Measurements from ENCODE around the gene RIN2. TPM values are rescaled to one million over a fixed set of nuclear protein-coding genes. Genes with fewer than 3 reads are reported as not detected.

RIN2 gene, protein sequence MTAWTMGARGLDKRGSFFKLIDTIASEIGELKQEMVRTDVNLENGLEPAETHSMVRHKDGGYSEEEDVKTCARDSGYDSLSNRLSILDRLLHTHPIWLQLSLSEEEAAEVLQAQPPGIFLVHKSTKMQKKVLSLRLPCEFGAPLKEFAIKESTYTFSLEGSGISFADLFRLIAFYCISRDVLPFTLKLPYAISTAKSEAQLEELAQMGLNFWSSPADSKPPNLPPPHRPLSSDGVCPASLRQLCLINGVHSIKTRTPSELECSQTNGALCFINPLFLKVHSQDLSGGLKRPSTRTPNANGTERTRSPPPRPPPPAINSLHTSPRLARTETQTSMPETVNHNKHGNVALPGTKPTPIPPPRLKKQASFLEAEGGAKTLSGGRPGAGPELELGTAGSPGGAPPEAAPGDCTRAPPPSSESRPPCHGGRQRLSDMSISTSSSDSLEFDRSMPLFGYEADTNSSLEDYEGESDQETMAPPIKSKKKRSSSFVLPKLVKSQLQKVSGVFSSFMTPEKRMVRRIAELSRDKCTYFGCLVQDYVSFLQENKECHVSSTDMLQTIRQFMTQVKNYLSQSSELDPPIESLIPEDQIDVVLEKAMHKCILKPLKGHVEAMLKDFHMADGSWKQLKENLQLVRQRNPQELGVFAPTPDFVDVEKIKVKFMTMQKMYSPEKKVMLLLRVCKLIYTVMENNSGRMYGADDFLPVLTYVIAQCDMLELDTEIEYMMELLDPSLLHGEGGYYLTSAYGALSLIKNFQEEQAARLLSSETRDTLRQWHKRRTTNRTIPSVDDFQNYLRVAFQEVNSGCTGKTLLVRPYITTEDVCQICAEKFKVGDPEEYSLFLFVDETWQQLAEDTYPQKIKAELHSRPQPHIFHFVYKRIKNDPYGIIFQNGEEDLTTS
- 100 to 1,000 TPM in 1 of 4 donors, 10 to 100 TPM in 3; 71.3 to 116 (median 91.8) TPM for total RNA-seq

DNA sequence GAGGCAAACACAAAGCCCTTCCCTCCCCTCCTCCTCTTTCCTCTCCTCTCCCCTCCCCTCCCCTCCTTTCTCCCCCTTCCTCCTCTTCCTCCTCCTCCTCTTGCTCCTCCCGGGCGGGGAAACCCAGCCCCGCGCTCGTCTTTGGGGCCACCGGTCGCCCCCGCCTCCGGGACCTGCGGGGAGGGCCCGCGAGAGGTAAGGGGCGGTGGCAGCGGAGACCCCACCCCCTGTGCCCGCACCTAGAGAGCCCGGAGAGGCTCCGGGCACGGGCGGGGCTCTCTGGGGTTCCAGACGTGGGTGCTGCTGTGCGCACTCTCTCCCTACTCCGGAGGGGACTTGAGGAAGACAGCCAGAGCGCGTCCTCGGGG, at the start of gene RIN2:
RIN2 (plus strand) TSS at position 126 of the 368 bp plus-strand sequence. CDS start 131,344 bp downstream, outside the sequence.
- TF ChIP-seq, protein P1, sequence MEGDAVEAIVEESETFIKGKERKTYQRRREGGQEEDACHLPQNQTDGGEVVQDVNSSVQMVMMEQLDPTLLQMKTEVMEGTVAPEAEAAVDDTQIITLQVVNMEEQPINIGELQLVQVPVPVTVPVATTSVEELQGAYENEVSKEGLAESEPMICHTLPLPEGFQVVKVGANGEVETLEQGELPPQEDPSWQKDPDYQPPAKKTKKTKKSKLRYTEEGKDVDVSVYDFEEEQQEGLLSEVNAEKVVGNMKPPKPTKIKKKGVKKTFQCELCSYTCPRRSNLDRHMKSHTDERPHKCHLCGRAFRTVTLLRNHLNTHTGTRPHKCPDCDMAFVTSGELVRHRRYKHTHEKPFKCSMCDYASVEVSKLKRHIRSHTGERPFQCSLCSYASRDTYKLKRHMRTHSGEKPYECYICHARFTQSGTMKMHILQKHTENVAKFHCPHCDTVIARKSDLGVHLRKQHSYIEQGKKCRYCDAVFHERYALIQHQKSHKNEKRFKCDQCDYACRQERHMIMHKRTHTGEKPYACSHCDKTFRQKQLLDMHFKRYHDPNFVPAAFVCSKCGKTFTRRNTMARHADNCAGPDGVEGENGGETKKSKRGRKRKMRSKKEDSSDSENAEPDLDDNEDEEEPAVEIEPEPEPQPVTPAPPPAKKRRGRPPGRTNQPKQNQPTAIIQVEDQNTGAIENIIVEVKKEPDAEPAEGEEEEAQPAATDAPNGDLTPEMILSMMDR (IDR thresholded peaks at IDR 0.05; ENCODE audit: low read depth): no peak

- TF ChIP-seq, protein P1 (IDR thresholded peaks at IDR 0.05; ENCODE audit: low read depth): no peak
Observed at GRCh38 chr20:19709635-19710335, 48.3 kb upstream of the RIN2 start.

DNA sequence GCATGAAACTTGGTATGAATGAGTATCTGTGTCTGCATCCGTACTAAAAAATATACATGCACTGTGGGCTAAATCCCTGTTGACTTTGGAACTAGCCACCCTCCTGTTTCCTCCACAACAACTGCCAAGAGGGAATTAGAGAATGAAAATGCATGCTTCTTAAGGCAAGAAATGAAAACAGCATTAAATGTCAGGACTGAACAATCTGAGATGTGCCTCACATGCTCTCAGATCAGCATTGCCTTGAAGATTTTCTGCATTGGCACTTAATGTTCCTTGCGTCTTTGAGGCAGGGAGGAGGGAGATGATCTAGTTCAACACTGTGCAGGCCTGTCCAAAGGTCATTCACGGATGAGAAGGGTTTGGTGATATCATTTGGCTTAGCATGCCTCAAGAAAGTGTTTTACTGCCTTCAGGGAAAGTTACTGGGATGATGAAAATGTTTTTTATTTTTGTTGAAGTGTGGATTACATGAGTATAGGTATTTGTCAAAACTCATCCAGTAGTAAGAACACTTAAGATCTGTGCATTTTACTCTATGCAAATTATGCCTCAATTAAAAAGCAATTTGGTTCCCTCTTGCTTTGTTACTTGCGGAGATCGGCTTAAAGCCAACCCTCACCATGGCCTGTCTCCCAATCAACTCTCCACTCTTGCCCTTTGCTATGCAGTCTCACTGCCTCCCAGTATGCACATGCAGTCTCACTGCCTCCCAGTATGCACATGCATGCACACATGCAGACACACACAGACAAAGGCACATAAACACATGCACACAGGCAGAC, 47.5 kb upstream of the RIN2 start:
- TF ChIP-seq, protein P1 (IDR thresholded peaks at IDR 0.05; ENCODE audit: low read depth): no peak

DNA sequence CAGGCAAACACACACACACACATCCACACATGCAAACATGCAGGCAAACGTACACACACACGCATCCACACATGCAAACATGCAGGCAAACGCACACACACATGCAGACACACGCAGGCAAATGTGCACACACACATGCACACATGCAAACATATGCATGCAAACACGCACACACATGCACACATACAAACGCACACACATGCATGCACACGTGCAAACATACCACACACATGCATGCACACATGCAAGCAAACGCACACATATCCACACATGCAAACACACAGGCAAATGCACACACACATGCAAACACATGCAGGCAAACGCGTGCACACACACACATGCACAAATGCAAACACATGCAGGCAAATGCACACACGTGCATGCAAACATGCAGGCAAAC, 46.9 kb upstream of the RIN2 start:
- TF ChIP-seq, protein P1 (IDR thresholded peaks at IDR 0.05; ENCODE audit: low read depth): no peak

- TF ChIP-seq, protein P1 (IDR thresholded peaks at IDR 0.05; ENCODE audit: low read depth): no peak
Observed at GRCh38 chr20:19712721-19713260, 45.3 kb upstream of the RIN2 start.

DNA sequence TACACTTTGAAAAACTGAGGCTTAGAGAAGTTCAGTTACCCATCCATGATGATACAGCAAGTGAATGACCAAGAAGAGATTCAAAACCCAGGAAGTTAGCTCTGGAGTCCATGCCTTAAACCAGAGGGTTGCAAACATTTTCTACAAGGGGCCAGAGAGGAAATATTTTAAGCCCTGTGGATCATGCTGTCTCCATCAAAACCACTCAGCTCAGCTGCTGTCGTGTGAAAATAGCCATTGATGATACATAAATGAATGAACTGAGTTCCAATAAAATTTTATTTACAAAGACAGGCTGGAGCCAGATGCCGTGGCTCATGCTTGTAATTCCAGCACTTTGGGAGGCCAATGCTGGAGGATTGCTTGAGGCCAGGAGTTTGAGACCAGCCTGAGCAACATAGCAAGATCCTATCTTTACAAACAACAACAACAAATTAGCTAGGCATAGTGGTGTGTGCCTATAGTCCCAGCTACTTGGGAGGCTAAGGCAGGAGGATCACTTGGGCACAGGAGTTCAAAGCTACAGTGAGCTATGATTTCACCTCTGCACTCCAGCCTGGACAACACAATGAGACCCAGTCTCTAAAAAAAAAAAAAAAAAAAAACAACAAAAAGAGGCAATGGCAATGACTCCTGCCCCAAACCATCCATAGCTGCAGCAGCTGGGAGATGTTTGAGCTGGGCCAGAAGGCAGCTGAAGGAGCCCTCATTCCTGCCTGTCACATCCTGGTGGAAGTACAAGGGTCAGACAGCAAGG, 44.1 kb upstream of the RIN2 start:
- TF ChIP-seq, protein P1 (IDR thresholded peaks at IDR 0.05; ENCODE audit: low read depth): no peak

All from subcutaneous adipose tissue (tissue), 4 donors.